ENCODE results near the gene CDH13. TPM values are rescaled to one million over a fixed set of nuclear protein-coding genes. Genes with fewer than 3 reads are reported as not detected.

The CDH13 gene
- total and polyA plus RNA-seq, 2 experiments from 2014 or later, result 2.9 to 4.8 TPM

DNA sequence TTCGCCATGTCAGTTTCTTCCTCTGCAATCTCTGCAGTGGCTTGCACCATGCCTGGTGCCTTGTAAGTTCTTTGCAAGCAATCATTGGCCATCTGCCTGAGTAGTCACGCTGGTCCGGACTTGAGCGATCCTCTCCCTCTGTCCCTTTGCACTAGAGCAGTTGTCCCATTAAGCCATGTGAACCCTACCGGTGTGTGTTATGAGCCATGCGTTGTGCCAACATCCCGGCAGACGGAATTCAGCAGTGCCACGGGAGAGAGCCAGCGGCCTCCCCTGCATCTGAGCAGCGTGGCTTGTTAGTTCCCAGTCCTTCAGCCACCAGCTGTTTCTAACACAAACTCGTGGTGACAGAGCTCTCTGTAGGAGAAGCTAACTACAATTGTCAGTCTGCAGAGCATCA is 905.9 kb downstream of the CDH13 start:
- Histone ChIP-seq H3K36me3 (no peaks in the 10 kb centered on the region), H3K4me3 (no peak overlapping the region), H3K9me3 (ENCODE audit: low read depth) (no peaks in the 10 kb centered on the region), H3K27me3 (no peaks in the 10 kb centered on the region), H3K4me1 (ENCODE audit: low read depth) (no peaks in the 10 kb centered on the region), H3K27ac (no peak overlapping the region)
- TF ChIP-seq, protein P1, sequence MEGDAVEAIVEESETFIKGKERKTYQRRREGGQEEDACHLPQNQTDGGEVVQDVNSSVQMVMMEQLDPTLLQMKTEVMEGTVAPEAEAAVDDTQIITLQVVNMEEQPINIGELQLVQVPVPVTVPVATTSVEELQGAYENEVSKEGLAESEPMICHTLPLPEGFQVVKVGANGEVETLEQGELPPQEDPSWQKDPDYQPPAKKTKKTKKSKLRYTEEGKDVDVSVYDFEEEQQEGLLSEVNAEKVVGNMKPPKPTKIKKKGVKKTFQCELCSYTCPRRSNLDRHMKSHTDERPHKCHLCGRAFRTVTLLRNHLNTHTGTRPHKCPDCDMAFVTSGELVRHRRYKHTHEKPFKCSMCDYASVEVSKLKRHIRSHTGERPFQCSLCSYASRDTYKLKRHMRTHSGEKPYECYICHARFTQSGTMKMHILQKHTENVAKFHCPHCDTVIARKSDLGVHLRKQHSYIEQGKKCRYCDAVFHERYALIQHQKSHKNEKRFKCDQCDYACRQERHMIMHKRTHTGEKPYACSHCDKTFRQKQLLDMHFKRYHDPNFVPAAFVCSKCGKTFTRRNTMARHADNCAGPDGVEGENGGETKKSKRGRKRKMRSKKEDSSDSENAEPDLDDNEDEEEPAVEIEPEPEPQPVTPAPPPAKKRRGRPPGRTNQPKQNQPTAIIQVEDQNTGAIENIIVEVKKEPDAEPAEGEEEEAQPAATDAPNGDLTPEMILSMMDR (IDR thresholded peaks at IDR 0.05; ENCODE audit: low read depth, low read length), result no peak
- DNase-seq (ENCODE audit: low read depth in 1 of 2, low spot score in 1 of 2), result no peak

DNA sequence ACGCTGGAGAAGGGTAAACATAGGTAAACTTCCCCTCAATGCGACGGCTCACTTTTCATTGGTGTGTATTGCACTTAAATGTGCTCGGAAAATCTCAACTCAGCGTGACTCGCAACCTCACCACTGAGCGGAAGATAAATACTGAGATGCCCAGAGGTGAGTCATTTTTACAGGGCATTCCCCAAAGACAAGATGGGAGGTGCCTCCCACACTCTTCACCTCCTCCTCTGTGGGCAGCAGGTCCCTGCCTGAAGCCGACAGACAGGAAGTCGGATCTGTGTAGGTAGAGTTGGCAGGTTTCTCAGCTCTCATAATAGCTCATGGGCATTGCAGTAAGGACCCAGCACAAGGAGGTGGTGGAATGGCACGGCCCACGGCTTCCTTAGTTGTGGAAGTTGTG is 906.4 kb downstream of the CDH13 start:
- TF ChIP-seq, protein P1 (IDR thresholded peaks at IDR 0.05; ENCODE audit: low read depth, low read length), result no peak
- Histone ChIP-seq H3K27ac (no peak overlapping the region), H3K9me3 (ENCODE audit: low read depth) (no peaks in the 10 kb centered on the region), H3K27me3 (no peaks in the 10 kb centered on the region), H3K36me3 (no peaks in the 10 kb centered on the region), H3K4me3 (no peak overlapping the region), H3K4me1 (ENCODE audit: low read depth) (no peaks in the 10 kb centered on the region)
- no peak for DNase-seq (ENCODE audit: low read depth in 1 of 2, low spot score in 1 of 2)

DNA sequence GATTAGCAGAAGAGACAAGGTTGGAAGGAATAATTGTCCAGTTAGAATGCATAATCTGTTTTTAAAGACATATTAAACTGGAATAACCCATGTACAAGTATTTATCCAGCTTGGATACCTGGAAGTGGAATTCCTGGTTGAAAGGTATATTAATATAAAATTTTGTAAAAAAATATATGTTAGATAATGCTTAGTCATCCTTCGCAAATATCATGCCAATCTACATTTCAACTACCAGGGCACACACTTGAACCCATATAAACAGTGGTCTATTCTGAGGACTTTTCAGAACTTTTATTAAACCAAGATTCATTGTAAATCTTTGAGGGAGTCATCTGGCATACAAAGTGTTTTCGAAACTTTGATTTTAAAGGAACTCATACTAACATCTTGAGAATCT is 911.9 kb downstream of the CDH13 start:
- Histone ChIP-seq H3K36me3 (no peaks in the 10 kb centered on the region), H3K27ac (no peak overlapping the region), H3K4me3 (no peak overlapping the region), H3K9me3 (ENCODE audit: low read depth) (no peaks in the 10 kb centered on the region), H3K4me1 (ENCODE audit: low read depth) (no peaks in the 10 kb centered on the region), H3K27me3 (no peaks in the 10 kb centered on the region)
- TF ChIP-seq, protein P1 (IDR thresholded peaks at IDR 0.05; ENCODE audit: low read depth, low read length), result no peak
- no peak for DNase-seq (ENCODE audit: low read depth in 1 of 2, low spot score in 1 of 2)

DNA sequence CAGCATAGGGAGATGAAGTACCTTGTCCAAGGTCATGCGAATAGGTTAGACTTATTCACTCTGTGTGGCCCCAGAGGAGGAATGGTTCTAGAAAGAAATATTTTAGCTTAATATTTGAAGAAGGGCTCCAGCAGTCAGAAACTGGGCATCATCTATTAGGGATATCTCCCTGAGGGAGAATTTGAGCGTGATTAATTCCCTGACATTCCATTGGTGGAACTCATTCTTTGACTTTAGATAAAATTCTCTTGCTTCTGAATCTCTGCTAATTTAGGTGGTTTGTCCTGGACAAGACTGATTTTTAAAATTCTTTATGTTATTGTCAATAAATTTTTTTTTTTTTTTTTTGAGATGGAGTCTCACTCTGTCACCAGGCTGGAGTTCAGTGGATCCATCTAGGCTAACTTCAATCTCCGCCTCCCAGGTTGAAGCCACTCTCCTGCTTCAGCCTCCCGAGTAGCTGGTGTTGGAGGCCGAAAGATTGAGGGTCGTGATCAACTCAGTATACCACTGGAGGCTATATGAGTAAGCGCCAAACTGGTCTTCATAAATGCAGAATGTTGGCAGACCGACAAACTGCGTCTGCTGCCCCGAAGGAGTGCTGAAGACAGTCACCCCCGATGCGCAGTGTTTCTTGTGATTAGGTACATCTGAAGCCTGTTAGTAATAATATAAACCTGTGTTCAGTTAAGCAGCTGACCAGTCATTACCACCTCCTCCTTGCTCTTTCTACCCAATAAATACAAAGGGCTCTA is 913.1 kb downstream of the CDH13 start:
- H3K9me3 ChIP-seq (ENCODE audit: low read depth), result no peaks in the 10 kb centered on the region
- H3K4me3 ChIP-seq, result no peak overlapping the region
- no peaks in the 10 kb centered on the region for H3K27me3 ChIP-seq
- DNase-seq (ENCODE audit: low read depth in 1 of 2, low spot score in 1 of 2), result no peak
- TF ChIP-seq, protein P1 (IDR thresholded peaks at IDR 0.05; ENCODE audit: low read depth, low read length), result no peak
- H3K36me3 ChIP-seq, result no peaks in the 10 kb centered on the region
- H3K27ac ChIP-seq, result no peak overlapping the region
- no peaks in the 10 kb centered on the region for H3K4me1 ChIP-seq (ENCODE audit: low read depth)

DNA sequence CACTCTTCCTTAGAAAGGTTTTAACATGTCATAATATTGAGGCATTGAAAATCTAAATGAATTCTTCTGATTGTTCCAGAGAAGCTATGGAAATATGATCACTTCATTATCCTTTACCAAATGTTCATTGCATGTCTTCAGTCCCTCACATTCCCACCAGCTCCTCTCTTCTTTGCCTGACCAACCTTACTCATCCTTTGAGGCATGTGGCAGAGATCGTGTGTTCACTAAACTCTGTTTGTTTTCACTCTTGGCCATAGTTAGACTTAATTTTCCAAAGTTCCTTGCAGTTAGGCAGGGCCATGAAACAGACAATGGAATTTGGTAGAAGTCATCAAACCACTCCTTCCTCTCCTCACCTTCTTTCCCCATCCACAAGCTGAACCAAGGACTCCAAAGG is 914.5 kb downstream of the CDH13 start:
- Histone ChIP-seq H3K27me3 (no peaks in the 10 kb centered on the region), H3K9me3 (ENCODE audit: low read depth) (no peaks in the 10 kb centered on the region), H3K36me3 (no peaks in the 10 kb centered on the region), H3K27ac (no peak overlapping the region), H3K4me3 (no peak overlapping the region), H3K4me1 (ENCODE audit: low read depth) (no peaks in the 10 kb centered on the region)
- DNase-seq (ENCODE audit: low read depth in 1 of 2, low spot score in 1 of 2), result no peak
- TF ChIP-seq, protein P1 (IDR thresholded peaks at IDR 0.05; ENCODE audit: low read depth, low read length), result no peak

Data from cardiac muscle cell (in vitro differentiated cells and primary cell).